HEK293T (cell line): ENCODE results near the gene RHOBTB3.

Experiments
- CTCF ChIA-PET: fragments of 350-600 bp; formaldehyde crosslinking; extraction: SDS; loops from one replicate; lab custom pipeline; 2021; ENCODE audit warnings: antibody characterized with exemption, inconsistent platforms; lab: Yijun Ruan, JAX
- POLR2A ChIA-PET: fragments of 350-600 bp; formaldehyde crosslinking; extraction: SDS; loops from one replicate; lab custom pipeline; 2020; ENCODE audit warnings: antibody characterized with exemption, inconsistent platforms; lab: Yijun Ruan, JAX
- DNase-seq: peaks from one replicate; pipeline ENCODE4 v3.0.0; 2012; ENCODE audit warnings: mixed read lengths; ENCODE audit errors: extremely low spot score
- ARNT ChIP-seq: fragments of 450-650 bp; IDR thresholded peaks from 2 replicates; pipeline ENCODE4 v1.6.1; 2017; ENCODE audit warnings: mild to moderate bottlenecking
- BHLHE40 ChIP-seq: fragments of 450-650 bp; IDR thresholded peaks from 2 replicates; pipeline ENCODE4 v1.6.1; 2016; ENCODE audit warnings: mild to moderate bottlenecking, moderate library complexity, borderline replicate concordance
- CTBP1 ChIP-seq: fragments of 450-650 bp; IDR thresholded peaks from 2 replicates; pipeline ENCODE4 v1.6.1; 2016; ENCODE audit warnings: borderline replicate concordance
- ELF4 ChIP-seq: fragments of 450-650 bp; IDR thresholded peaks from 2 replicates; pipeline ENCODE4 v1.6.1; 2017; ENCODE audit warnings: antibody characterized with exemption
- FOXA1 ChIP-seq: fragments of 450-650 bp; IDR thresholded peaks from 2 replicates; pipeline ENCODE4 v1.6.1; 2016; ENCODE audit warnings: mild to moderate bottlenecking
- FOXK2 ChIP-seq: fragments of 450-650 bp; IDR thresholded peaks from 2 replicates; pipeline ENCODE4 v1.6.1; 2016; ENCODE audit warnings: mild to moderate bottlenecking
- FOXM1 ChIP-seq: fragments of 450-650 bp; IDR thresholded peaks from 2 replicates; pipeline ENCODE4 v1.6.1; 2017; ENCODE audit warnings: mild to moderate bottlenecking, borderline replicate concordance
- HDGF ChIP-seq: fragments of 450-650 bp; IDR thresholded peaks from 2 replicates; pipeline ENCODE4 v1.6.1; 2017; ENCODE audit warnings: antibody characterized with exemption, borderline replicate concordance
- L3MBTL2 ChIP-seq: fragments of 450-650 bp; conservative IDR thresholded peaks from 2 replicates; pipeline ENCODE4 v1.6.1; 2016; ENCODE audit warnings: mild to moderate bottlenecking
- LEF1 ChIP-seq: fragments of 450-650 bp; IDR thresholded peaks from 2 replicates; pipeline ENCODE4 v1.6.1; 2017; ENCODE audit warnings: mild to moderate bottlenecking, borderline replicate concordance
- NFRKB ChIP-seq: fragments of 450-650 bp; IDR thresholded peaks from 2 replicates; pipeline ENCODE4 v1.6.1; 2016; ENCODE audit warnings: mild to moderate bottlenecking, moderate library complexity
- SP1 ChIP-seq: fragments of 450-650 bp; IDR thresholded peaks from 2 replicates; pipeline ENCODE4 v1.6.1; 2017
- SUZ12 ChIP-seq: fragments of 450-650 bp; IDR thresholded peaks from 2 replicates; pipeline ENCODE4 v1.6.1; 2016; ENCODE audit warnings: mild to moderate bottlenecking
- TARDBP ChIP-seq: fragments of 450-650 bp; IDR thresholded peaks from 2 replicates; pipeline ENCODE4 v1.6.1; 2016
- ZNF384 ChIP-seq: fragments of 450-650 bp; IDR thresholded peaks from 2 replicates; pipeline ENCODE4 v1.6.1; 2016
- TF ChIP-seq, protein P1 (sequence below): fragments of 450-650 bp; IDR thresholded peaks from 2 replicates; pipeline ENCODE4 v1.6.1; 2016

RHOBTB3 gene

DNA sequence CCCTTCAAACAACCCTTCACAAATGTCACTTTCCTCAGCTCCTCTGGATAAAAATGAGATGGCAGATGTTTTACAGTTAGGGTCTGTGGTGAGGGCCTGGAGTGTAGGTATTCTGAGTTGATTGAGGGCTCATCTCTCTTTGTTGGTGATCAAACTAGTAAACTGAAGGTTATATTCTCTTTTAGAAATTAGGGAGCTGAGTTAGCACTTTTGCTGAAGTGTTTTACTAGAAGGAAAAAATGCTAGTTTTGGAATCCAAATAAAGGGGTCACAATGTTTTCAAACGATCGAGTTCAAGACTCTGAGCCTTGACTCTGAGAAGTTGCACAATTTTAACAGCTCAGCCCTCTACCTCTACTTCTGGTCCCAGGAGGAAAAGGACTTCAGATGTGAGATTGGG is 23.4 kb downstream of the RHOBTB3 start:
- ChIA-PET POLR2A (no interaction called here), CTCF (no interaction called here)
- TF ChIP-seq HDGF (no peak), CTBP1 (no peak), ZNF384 (no peak), FOXA1 (no peak), L3MBTL2 (no peak), FOXM1 (no peak), TARDBP (no peak), SUZ12 (no peak), ELF4 (no peak), FOXK2 (no peak), BHLHE40 (no peak), NFRKB (no peak)
- no peak for DNase-seq

DNA sequence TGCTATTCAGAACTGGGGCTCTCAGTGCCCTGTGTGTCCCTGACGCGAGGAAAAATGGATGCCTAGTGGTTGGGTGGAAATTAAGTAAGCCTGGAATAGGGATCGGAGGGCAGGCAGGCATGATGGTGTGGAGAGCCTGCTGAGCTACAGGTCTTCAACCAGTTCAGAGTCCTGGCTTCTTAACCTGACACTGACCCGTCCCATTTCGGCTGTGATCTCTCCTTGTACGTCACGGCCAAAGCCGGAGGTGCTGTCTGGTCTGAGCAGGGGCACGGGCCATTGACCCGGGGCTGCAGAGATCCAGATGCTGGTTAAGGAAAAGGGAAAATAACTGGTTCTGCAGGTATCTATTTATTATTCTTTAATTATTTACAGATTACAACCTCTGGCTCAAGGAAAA is 27.9 kb downstream of the RHOBTB3 start:
- no peak for TF ChIP-seq FOXM1
- no peak for TF ChIP-seq FOXK2
- TF ChIP-seq ARNT: no peak
- no peak for TF ChIP-seq HDGF
- TF ChIP-seq ZNF384: no peak
- TF ChIP-seq SUZ12: no peak
- TF ChIP-seq L3MBTL2: no peak
- no peak for TF ChIP-seq ELF4
- no peak for TF ChIP-seq FOXA1
- no peak for TF ChIP-seq CTBP1
- no peak for TF ChIP-seq NFRKB
- no peak for TF ChIP-seq BHLHE40
- no peak for TF ChIP-seq LEF1
- TF ChIP-seq, protein P1, sequence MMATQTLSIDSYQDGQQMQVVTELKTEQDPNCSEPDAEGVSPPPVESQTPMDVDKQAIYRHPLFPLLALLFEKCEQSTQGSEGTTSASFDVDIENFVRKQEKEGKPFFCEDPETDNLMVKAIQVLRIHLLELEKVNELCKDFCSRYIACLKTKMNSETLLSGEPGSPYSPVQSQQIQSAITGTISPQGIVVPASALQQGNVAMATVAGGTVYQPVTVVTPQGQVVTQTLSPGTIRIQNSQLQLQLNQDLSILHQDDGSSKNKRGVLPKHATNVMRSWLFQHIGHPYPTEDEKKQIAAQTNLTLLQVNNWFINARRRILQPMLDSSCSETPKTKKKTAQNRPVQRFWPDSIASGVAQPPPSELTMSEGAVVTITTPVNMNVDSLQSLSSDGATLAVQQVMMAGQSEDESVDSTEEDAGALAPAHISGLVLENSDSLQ: no peak
- TF ChIP-seq TARDBP: no peak
- no peak for TF ChIP-seq SP1
- ChIA-PET CTCF (no interaction called here), POLR2A (no interaction called here)
- no peak for DNase-seq

DNA sequence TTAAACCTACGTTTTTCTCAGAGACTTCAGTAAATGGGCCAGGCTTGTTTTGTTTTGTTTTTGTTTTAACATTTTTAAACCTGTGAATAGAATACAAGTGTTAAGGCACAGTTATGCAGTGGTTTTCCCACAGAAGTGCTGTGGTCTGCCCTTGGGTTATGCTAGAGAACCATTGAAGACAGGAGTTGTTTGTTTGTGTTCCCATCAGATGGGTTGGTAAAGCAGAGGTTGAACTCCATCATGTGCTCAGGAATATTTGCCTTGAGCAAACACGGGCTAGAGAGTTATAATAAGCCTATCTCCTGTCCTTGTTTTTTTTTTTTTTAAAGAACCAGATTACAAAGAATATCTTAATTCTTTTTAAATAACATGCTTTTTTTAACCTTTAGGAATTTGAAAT is 28.5 kb downstream of the RHOBTB3 start:
- TF ChIP-seq HDGF (no peak), SUZ12 (no peak), SP1 (no peak)
- POLR2A ChIA-PET: no interaction called here
- no peak for DNase-seq
- CTCF ChIA-PET: no interaction called here

DNA sequence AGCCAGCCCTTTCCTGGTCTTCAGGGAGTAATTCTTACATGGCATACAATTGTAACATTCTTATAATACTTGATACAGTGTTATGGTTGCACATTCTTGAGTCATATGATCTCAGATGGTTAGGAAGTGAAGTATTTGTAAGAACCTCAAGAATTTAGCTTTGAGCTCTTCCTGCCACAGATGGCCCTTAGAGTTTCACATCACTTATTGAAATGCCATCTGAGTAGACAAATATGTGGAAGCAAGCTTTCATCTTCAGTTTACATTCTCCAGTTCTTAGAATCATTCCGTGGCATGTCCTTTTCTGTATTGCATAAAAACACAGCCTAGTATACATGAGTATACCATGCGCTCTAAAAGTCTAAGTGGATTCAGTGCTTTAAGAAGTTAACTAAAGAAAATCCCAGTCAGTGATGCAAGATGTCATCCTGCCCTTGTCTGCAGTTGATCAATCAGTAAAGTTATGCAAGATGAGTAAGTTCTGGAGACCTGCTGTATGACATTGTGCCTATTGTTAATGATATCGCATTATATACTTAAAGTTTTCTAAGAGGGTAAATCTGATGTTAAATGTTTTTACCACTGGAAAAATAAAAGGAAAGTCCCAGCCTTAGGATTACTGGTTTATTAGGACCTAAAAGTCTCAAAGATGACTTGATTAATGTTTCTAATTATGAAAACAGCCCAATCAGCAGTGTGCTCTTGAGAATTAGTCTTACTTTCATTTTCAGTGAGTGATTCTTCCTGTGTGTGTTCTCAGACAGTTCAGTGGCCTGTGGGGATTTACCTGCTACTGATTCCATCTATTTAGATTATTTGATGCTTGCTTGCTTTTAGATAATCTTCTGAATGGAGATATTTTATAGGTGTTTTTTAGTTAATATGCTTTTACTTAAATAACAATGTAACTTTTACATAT is 29.4 kb downstream of the RHOBTB3 start:
- CTCF ChIA-PET: no interaction called here
- no peak for DNase-seq
- POLR2A ChIA-PET: no interaction called here
- TF ChIP-seq NFRKB: no peak
- TF ChIP-seq BHLHE40: no peak
- TF ChIP-seq SP1: no peak
- TF ChIP-seq ARNT: no peak
- no peak for TF ChIP-seq TARDBP
- no peak for TF ChIP-seq FOXM1
- no peak for TF ChIP-seq FOXK2
- TF ChIP-seq FOXA1: no peak
- TF ChIP-seq SUZ12: no peak
- TF ChIP-seq CTBP1: no peak
- no peak for TF ChIP-seq ELF4
- TF ChIP-seq, protein P1: no peak
- TF ChIP-seq L3MBTL2: no peak
- no peak for TF ChIP-seq ZNF384
- TF ChIP-seq LEF1: no peak
- TF ChIP-seq HDGF: no peak

DNA sequence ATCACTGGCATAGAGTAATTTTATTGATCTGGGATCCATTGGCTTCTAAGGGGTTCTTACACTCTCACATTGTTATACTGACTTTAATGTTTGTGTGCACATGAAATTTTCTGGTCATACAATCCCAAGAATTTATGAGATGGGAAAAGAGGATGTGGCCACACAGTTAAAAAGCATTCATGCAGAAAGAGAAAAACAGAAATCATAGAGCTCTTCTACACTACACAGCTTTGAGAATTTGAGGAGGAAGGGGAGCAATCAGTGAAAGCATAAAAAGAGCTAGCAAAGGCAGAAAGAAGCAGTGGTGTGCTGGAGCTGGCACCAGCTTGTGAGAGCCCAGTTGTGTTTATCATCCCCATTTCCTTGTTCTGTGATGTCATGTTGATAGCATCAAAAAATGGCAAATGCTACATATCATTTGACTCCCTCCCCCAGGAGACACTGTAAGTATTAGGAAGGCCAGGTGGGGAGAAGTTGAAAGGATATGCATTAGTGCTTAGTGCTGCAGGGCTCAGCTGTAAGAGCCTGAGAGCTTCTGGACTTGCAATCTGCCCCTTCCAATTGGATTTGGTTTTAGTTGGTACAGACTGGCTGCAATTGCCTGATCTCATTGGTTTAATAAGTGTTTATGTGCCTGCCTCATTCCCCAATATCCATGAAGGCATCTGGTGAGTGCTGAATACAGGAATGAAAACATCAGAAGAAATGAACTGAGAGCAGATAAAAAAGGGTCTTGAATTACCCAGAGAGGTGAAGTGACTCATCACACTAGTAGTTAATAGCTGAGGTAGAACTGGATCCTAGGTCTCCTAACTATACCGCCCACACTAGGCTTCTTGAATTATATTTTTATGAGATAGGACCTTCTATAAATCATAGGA is 30.9 kb downstream of the RHOBTB3 start:
- ChIA-PET POLR2A (interaction anchor here (1.0 to 1.6 kb wide), 4 partner anchors 30 to 115 kb away, joined by 3 to 6 read pairs (median 4); partner anchors contain the start of genes GLRX, RFESD and RHOBTB3), CTCF (interaction anchor here (1.0 kb wide), 1 partner anchor 9 kb away, joined by 3 read pairs; no protein-coding TSS in a partner anchor)
- TF ChIP-seq ELF4 (no peak), NFRKB (no peak), LEF1 (no peak)
- no peak for DNase-seq

DNA sequence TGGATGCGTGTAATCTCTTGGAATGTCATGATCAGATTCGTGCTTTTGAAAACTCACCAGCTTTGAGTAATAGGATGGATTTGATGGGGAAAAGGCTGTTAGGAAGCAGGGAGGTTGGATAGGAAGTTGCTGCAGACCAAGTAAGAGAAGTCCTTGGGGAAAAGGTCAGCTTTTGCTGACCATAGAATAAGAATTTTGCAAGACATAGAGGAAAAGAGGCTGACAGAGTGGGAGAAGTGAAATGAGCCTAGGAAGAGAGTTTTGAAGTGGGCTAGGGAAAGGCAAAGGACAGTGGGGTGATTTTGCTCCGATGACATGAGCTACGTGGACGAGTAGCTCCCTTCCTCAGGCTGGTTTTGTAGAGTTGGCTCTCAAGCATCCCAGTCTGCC is 31.5 kb downstream of the RHOBTB3 start:
- no peak for TF ChIP-seq SP1
- ChIA-PET POLR2A (interaction anchor here (1.2 to 1.6 kb wide), 3 partner anchors 32 to 116 kb away, joined by 3 to 6 read pairs (median 5); partner anchors contain the start of genes GLRX, RFESD and RHOBTB3), CTCF (interaction anchor here (0.9 kb wide), 1 partner anchor 118 kb away, joined by 3 read pairs; no protein-coding TSS in a partner anchor)
- DNase-seq: no peak
